Neural cell (in vitro differentiated cells): ENCODE results near the gene MAD1L1.

Experiments
- CTCF ChIP-seq: fragments of 450-650 bp; IDR thresholded peaks from 2 replicates; pipeline ENCODE4 v1.5.1; 2014; ENCODE audit warnings: antibody characterized with exemption, mild to moderate bottlenecking, moderate library complexity; ENCODE audit not compliant: poor library complexity, severe bottlenecking
- POLR2AphosphoS5 ChIP-seq: IDR thresholded peaks from 2 replicates; pipeline ENCODE4 v1.6.1; 2012
- REST ChIP-seq: IDR thresholded peaks from 2 replicates; pipeline ENCODE4 v1.6.1; 2012; ENCODE audit warnings: borderline replicate concordance

GRCh38 chr7:1957471-1958225, 275.1 kb downstream of the MAD1L1 start:
- TF ChIP-seq REST, result no peak
- no peak for TF ChIP-seq CTCF
- no peak for TF ChIP-seq POLR2AphosphoS5
